OCI-M2 (cell line): Measurements from ENCODE around the gene EXOC6.

Experiments used
- DNase-seq: peaks from one replicate; lab custom pipeline; 2025; ENCODE audit not compliant: unreplicated experiment; lab: John Stamatoyannopoulos, UW

Gene EXOC6

DNA sequence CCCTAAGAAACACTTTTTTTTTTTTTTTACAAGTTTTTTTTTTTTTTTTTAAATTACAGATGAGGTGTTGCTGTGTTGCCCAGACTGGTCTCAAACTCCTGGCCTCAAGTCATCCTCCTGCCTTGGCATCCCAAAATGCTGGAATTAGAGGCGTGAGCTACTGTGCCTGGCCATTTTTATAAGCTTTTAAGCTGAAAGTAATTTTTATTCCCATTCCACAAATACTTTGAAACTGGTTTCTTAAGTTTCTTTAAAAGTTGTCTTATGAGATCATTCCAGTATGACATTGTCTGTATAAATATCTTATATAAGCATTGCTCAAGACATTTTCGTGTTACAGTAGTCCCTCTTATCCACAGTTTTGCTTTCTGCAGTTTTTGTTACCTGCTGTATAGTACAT, 150.9 kb downstream of the EXOC6 start:
- DNase-seq = no peak

DNA sequence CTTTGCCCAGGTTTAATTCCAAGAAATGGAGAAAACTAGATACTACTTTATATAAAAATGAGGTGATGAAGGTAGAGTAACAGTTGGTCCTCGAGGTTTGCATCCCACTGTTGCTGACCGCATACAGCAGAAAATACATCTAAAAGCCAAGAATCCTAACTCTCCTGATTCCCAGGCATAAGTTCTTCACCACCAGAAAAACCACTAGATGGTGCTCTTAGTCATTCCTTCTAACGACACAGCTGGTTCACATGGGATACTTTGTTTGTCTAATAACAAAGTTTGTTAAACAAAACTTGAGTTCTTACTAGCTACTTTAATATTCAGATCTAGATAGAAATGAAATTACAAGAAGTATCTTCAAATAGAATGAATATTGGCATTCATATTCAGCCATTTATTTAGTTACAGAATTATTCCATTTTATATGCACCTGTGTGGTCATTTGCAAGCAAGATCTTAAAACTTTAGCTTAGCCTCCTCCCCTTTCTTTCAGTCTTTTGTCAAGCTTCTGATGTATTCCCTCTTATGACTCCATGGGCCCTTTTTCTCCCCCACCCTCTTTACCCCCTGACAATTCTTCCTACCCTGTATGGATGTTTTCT, 158.2 kb downstream of the EXOC6 start:
- DNase-seq = no peak

DNA sequence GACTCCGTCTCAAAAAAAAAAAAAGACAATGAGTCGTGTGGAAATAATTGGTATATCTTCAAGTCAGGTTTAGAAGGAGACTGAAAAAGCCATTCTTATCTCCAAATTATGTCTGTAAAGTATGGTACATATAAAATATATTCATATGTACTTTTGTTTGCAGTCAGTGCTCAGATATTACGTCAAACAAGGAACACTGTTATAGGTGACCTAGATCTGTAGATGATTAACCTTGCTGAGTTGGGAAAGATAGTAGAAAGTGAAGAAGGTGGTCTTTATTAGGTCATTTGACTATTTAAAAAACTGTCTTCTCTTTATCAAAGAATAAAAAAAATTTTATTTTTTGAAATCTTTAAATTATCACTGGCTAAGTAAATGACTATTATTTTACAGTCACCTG, 167.4 kb downstream of the EXOC6 start:
- no peak for DNase-seq

GRCh38 chr10:93023013-93023650, 174.8 kb downstream of the EXOC6 start:
- no peak for DNase-seq

DNA sequence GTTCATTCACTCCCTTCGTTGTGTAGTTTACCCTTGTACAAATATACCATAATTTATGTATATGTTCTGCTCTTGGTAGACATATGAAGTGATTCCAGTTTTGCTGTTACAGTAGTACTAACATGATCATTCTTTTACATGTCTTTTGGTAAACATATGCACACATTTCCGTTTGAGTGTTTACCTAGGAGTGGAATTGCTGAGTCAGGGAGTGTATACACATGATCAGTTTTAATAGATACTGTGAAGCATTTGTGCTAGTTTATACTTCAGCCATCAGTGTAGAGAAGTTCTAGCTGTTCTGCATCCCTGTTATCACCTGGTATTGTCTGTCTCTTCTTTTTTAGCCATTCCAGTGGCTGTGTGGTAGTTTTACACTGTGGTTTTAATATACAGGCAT, 177.8 kb downstream of the EXOC6 start:
- DNase-seq = no peak

DNA sequence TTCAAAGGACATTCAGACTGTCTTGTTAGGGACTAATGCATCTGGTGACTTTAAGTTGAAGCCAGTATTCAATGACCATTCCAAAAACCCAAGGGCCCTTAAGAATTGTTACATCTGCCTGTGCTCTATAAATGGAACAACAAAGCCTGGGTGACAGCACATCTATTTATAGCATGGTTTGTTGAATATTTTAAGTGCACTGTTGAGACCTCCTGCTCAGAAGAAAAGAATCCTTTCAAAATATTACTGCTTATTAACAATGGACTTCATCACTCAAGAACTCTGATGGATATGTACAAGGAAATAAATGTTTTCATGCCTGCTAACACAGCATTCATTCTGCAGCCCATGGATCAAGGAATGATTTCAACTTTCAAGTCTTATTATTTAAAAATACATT, 179.2 kb downstream of the EXOC6 start:
- DNase-seq = no peak

- DNase-seq = no peak
Observed at GRCh38 chr10:93028883-93029282, 180.6 kb downstream of the EXOC6 start.

GRCh38 chr10:93030409-93030808, 182.1 kb downstream of the EXOC6 start:
- no peak for DNase-seq

DNA sequence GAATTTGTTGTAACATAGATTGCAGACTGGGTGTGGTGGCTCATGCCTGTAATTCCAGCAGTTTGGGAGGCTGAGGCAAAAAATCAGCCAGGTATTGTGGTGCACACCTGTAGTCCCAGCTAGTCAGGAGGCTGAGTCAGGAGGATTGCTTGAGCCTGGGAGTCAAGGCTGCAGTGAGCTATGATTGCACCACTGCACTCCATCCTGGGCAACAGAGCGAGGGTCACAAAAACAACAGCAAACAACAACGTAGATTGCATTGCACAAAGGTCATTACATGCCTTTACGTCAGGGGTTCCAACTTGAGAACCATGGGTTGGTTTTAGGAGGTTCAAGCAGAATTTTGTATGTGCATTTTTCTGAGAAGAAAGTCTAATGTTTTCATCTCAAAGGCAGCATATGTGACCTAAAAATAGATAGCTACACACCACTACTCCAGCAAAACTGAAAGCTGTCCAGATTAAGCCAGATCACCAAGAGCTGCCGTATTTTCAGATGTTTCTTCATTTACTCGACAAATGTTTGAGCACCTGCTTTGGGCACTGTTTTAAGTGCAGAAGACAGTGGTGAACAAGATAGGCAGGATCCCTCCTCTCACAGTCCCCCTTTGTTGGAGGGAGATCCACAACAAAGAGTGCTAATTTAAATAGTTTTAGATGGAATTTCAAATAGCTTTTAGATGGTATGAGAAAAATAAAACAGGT, 183.9 kb downstream of the EXOC6 start:
- no peak for DNase-seq

GRCh38 chr10:93032809-93033137, 184.5 kb downstream of the EXOC6 start:
- no peak for DNase-seq

GRCh38 chr10:93034426-93034825, 186.1 kb downstream of the EXOC6 start:
- no peak for DNase-seq

GRCh38 chr10:93039110-93039509, 190.8 kb downstream of the EXOC6 start:
- DNase-seq = no peak

- DNase-seq = peak; percentile 65
Observed at GRCh38 chr10:93039721-93040120, 191.4 kb downstream of the EXOC6 start.

- no peak for DNase-seq
Observed at GRCh38 chr10:93054486-93054885, 206.2 kb downstream of the EXOC6 start.

DNA sequence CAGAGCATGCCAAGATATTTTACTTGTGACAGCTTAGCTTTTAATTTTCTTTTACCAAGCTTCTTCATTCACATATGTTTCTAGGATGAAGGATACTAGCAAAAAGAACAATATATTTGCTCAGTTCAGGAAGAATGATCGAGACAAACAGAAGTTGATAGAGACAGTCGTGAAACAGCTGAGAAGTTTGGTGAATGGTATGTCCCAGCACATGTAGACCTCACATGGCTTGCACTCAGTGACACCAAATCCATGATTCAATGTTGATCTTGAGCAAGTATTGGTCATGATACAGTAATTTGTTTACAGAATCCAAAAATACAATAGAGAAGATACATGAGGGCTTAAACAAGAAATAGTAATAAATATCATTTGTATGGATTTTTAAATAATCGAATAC, 209.8 kb downstream of the EXOC6 start:
- DNase-seq = no peak

GRCh38 chr10:93059975-93060886, 211.9 kb downstream of the EXOC6 start, which contains the start of gene CYP26C1:
Gene CYP26C1, plus strand, starts transcription at chr10:93060798. Its CDS starts 466 bp downstream, at chr10:93061264.
- DNase-seq = no peak

GRCh38 chr10:93060887-93061593, 212.7 kb downstream of the EXOC6 start:
- no peak for DNase-seq

DNA sequence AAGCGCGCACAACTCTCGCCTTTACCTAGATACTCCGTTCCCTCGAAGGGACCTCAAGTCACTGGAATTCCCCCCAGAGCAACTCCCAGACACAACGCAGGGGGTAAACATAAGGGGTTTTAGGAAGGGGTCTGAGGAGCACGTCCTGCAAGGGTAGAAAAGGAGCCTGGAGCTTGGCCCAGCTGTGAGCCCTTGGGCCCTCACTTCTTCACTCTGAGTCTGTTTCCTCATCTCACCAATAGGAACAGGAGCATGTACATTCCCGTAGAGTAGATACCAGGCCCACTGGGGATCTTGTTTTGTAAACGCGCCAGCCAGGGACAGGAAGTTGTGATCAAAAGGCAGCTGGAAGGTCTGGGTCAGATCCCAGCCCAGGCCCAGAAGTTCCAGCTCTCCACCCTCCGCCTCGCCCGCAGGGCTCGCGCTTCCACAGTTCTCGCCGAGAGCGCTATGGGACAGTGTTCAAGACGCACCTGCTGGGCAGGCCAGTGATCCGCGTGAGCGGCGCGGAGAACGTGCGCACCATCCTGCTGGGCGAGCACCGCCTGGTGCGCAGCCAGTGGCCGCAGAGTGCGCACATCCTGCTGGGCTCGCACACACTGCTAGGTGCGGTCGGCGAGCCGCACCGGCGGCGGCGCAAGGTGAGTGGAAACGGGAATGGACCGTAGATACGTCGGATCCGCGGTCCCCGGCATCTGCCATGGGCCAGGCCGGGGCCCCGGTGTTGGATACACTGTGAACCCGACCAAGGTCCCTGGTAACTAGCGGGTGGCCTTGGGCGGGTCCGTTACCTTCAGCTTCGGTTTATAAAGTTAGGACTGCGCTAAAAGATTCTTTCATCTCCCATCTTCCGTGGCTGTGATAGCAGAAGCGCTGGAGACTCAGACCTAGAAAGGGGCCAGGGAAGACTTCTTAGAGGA, 213.5 kb downstream of the EXOC6 start:
- no peak for DNase-seq

DNA sequence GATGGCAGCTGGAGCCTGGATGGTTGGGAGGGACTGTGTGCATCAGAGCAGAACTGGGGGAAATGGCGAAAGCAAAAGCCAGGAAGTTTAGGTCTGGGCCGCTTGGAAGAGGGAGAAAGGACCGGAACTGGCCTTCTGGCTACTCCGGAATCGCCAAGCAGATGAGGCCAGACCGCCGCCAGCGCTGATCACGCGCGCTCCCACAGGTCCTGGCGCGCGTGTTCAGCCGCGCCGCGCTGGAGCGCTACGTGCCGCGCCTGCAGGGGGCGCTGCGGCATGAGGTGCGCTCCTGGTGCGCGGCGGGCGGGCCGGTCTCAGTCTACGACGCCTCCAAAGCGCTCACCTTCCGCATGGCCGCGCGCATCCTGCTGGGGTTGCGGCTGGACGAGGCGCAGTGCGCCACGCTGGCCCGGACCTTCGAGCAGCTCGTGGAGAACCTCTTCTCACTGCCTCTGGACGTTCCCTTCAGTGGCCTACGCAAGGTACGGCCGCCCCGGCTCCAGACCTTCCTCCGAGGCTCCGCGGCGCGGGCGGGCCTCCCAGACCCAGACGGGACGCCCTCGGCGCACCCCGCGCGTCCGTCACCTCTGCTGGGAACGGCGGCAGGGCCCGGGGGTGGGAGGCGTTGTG, 214.3 kb downstream of the EXOC6 start:
- DNase-seq = no peak
